PFSK-1 (cell line): ENCODE results near the gene SLIT3.

Source experiments
- FOXP2 ChIP-seq: optimal IDR thresholded peaks from 2 replicates; pipeline ENCODE3; 2011; ENCODE audit warnings: borderline replicate concordance, control low read depth, inconsistent platforms; ENCODE audit not compliant: insufficient read depth; ENCODE audit errors: extremely low read length, extremely low read depth
- POLR2AphosphoS5 ChIP-seq: IDR thresholded peaks from 2 replicates; pipeline ENCODE4 v1.6.1; 2012; ENCODE audit warnings: low read depth, mild to moderate bottlenecking, control low read depth, low read length, moderate library complexity
- SIN3A ChIP-seq: IDR thresholded peaks from 2 replicates; pipeline ENCODE4 v1.6.1; 2012; ENCODE audit warnings: mild to moderate bottlenecking, low read length, moderate library complexity, borderline replicate concordance; ENCODE audit not compliant: insufficient read depth
- TAF1 ChIP-seq: IDR thresholded peaks from 2 replicates; pipeline ENCODE4 v1.6.1; 2012; ENCODE audit warnings: low read length, control low read depth, borderline replicate concordance; ENCODE audit not compliant: insufficient read depth
- TF ChIP-seq, protein P1 (sequence below), 2 experiments: IDR thresholded peaks; 2 replicates each; pipeline versions ENCODE4 v1.6.1 to v1.8.0; 2011 to 2012; ENCODE audit warnings: low read depth in 2 of 2, low read length in 2 of 2, control low read depth in 1 of 2, inconsistent platforms in 1 of 2, mild to moderate bottlenecking in 1 of 2, moderate library complexity in 1 of 2; ENCODE audit not compliant: insufficient read depth in 1 of 2

SLIT3 gene

DNA sequence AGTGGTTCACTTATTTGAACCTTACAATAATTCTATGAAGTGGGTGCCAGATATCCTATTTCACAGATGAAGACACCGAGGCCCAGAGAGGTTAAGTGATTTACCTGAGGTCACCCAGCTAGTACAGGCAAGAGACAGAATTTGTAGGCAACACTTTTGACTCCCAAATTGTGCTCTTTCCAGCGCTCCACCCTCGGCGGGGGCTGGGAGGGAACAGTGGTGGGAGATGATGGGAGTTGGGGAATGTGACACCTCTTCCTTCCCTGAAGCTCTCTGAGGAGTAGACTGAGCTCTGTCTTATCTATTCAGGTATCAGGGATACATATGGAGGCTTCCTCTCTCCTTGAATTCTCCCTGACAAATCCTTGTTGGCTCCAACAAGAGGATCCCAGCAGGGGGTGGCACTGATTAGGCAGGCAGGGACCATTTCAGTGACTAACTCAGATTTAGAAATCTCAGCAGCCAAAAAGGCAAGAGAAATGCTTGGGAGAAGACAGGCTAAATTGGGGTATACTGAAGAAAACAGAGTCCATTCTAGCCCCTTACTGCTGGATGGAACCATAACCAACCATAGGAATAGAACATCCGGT is 626.0 kb downstream of the SLIT3 start:
- TF ChIP-seq TAF1 (no peak), POLR2AphosphoS5 (no peak), SIN3A (no peak), FOXP2 (no peak)
- TF ChIP-seq, protein P1, sequence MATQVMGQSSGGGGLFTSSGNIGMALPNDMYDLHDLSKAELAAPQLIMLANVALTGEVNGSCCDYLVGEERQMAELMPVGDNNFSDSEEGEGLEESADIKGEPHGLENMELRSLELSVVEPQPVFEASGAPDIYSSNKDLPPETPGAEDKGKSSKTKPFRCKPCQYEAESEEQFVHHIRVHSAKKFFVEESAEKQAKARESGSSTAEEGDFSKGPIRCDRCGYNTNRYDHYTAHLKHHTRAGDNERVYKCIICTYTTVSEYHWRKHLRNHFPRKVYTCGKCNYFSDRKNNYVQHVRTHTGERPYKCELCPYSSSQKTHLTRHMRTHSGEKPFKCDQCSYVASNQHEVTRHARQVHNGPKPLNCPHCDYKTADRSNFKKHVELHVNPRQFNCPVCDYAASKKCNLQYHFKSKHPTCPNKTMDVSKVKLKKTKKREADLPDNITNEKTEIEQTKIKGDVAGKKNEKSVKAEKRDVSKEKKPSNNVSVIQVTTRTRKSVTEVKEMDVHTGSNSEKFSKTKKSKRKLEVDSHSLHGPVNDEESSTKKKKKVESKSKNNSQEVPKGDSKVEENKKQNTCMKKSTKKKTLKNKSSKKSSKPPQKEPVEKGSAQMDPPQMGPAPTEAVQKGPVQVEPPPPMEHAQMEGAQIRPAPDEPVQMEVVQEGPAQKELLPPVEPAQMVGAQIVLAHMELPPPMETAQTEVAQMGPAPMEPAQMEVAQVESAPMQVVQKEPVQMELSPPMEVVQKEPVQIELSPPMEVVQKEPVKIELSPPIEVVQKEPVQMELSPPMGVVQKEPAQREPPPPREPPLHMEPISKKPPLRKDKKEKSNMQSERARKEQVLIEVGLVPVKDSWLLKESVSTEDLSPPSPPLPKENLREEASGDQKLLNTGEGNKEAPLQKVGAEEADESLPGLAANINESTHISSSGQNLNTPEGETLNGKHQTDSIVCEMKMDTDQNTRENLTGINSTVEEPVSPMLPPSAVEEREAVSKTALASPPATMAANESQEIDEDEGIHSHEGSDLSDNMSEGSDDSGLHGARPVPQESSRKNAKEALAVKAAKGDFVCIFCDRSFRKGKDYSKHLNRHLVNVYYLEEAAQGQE (IDR thresholded peaks at IDR 0.05; ENCODE audit: insufficient read depth in 1 of 2, low read depth in 2 of 2, low read length in 2 of 2) = no peak

DNA sequence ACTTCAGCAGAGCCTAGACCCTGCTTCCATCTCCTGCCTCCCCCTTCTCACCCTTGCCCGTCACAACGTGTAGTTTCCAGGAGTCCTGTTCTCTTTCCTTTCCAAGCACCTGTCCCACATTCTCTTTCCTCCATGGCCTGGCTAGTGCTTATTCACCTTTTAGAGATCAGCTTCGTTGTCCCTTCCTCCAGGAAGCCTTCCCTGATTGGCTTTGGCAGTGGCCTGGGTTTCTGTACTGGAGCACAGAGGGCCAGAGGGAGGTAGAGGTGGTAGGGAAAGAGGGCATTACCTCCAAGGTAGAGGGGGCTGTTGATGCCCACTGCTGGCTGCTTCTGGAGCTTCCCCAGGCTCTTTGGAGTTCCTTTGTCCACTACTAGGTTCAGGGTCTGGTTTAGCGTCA is 628.1 kb downstream of the SLIT3 start:
- TF ChIP-seq, protein P1 (IDR thresholded peaks at IDR 0.05; ENCODE audit: insufficient read depth in 1 of 2, low read depth in 2 of 2, low read length in 2 of 2) = no peak
- TF ChIP-seq FOXP2 (no peak), POLR2AphosphoS5 (no peak), SIN3A (no peak), TAF1 (no peak)

DNA sequence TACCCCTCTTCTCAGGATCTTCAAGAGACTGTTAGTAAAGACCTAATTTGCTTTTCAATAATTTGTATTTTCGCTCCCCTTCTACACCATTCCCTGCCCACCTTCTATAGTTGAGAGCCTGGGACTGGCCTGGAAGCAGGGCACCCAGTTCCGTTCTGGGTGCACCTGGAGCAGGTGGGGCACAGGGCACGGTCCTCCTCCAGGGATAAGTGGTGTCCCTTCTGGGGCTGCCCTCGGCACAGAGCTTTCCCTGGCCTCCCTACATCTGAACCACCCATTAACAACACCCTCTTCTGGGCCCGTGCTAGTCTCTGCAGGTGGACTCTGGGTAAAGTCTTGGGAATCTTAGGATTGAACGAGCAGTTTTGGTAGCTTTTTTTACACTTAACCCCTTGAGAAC is 628.9 kb downstream of the SLIT3 start:
- TF ChIP-seq, protein P1 (IDR thresholded peaks at IDR 0.05; ENCODE audit: insufficient read depth in 1 of 2, low read depth in 2 of 2, low read length in 2 of 2) = no peak
- TF ChIP-seq TAF1 = no peak
- no peak for TF ChIP-seq SIN3A
- TF ChIP-seq FOXP2 = no peak
- no peak for TF ChIP-seq POLR2AphosphoS5

DNA sequence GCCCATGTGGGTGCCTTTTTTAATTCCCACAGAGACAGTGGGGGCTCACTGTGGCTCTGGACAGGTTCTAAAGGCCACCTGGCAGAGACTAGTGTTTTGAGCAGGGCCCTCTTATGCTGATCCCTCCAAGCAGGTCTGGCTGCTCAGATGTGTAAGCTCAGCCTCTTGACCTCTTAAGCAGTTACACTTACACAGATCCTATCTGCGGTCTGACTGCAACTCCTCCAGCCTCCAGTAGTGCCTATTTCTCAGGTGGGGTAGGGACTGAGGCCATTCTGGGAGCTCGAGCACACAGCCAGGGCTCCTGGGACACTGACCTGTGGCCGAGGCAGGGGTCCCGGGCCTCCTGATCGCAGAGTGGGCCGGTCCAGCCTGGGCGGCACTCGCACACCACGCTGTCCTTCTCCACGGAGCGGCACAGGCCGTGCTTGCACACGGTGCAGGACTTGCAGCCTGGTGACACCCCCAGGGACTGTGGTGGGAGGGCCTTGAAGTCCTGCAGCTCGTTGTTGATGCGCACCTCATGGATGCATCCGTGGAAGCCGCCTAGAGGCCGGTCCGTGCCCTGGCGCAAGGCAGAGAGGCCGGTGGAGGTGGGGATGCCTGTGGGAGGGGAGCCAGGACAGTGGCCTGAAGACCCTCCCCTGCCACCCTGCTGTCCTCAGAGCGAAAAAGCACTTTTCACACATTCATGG is 629.9 kb downstream of the SLIT3 start:
- no peak for TF ChIP-seq SIN3A
- TF ChIP-seq TAF1 = no peak
- TF ChIP-seq POLR2AphosphoS5 = no peak
- TF ChIP-seq, protein P1 (IDR thresholded peaks at IDR 0.05; ENCODE audit: insufficient read depth in 1 of 2, low read depth in 2 of 2, low read length in 2 of 2) = no peak
- TF ChIP-seq FOXP2 = no peak
